HUDEP-2 (cell line): ENCODE data around the gene SCRN2.

Experiments used
- DNase-seq, 76 experiments: peaks; one replicate each; lab custom pipeline; 2025; ENCODE audit not compliant: unreplicated experiment in 76 of 76; lab: John Stamatoyannopoulos, UW

Gene SCRN2

DNA sequence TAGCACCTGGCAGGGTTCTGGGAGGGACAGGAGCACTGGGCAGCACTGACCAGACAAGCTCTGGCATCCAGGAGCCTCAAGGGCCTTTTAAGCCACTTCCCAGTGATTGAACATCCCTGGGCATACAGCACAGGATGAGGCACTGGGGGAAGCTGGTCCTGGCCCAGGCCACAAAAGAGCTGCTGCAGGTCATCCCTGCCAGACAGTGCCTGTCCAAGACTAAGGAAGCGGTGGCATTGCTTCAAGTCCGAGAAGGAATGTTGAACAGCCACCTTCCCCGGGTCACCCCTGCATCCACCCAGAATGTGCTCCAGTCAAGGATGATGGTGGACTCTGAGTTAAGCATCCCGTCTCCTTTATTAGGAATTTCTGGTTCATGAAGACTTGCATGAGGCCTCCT is 18.3 kb downstream of the SCRN2 start:
- no peak for DNase-seq

DNA sequence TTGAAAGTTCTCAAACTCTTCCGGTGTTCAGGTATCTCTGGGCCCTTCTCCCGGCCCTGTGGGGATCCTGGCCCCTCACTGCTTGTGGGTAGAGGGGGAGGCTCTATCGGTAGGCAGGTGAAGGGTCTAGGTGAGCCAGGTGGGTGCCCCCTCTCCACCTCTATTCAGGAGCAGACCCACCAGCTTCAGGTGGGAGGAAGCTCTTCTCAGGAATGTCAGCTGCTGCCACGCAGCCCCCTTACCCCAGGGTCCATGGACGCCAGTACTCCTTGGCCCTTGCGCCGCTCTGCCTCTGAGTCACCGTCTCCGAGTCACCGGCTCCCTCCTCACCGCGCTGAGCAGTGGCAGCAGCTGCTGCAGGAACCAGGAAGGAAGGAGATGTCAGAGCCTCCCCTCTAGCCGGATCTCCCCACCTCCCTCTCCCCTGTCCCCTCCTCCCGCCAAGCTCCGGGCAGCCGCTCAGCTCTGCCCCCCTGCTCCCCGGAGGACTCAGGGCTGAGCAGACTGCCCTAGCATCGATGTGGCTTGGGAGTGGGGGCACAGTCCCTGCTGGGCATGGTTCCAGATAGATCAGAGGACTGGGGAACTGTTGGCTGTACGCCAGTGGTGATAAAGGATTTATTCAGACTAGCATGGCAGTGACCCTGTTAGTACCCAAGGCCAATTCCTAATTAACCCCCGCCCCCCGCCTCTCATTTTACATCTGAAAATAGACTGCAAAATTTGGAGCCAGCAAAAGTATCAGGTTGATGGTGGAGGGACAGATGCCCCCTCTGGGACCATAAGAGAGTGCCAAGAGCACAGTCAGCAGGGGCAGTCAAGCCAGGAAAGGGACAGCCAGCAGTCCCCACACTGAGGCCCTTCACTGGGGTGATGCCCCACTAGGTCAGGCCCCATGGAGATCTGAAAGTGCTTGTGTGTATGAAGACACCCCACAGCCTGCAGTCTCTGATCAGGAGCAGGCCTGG is 19.4 kb downstream of the SCRN2 start, which contains the start of gene OSBPL7:
Gene OSBPL7 (minus strand): TSS at position 371 of the 968 bp plus-strand sequence. CDS start 1,516 bp downstream, outside the sequence.
- DNase-seq: peak in 68 of 76 experiments; percentile 15 to 81 (median 50)

DNA sequence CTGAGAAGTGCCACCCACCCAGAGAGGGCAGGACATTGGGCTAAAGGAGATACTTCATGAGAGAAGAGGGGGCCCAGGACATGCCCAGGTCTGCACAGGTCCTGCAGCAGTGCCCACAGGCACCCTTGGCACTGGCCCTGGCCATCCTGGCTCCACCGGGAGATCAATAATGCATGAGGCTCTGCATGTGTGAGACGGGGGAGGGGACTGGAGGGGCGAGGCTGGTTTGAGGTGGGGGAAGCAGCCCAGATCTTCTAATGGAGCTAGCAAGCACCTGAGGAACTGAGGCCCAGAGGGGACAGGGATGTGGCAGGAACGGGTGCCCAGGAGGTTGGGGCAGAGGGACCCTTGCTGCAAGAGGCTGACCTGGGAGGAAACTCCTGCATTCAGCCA is 20.0 kb downstream of the SCRN2 start:
- DNase-seq: no peak

DNA sequence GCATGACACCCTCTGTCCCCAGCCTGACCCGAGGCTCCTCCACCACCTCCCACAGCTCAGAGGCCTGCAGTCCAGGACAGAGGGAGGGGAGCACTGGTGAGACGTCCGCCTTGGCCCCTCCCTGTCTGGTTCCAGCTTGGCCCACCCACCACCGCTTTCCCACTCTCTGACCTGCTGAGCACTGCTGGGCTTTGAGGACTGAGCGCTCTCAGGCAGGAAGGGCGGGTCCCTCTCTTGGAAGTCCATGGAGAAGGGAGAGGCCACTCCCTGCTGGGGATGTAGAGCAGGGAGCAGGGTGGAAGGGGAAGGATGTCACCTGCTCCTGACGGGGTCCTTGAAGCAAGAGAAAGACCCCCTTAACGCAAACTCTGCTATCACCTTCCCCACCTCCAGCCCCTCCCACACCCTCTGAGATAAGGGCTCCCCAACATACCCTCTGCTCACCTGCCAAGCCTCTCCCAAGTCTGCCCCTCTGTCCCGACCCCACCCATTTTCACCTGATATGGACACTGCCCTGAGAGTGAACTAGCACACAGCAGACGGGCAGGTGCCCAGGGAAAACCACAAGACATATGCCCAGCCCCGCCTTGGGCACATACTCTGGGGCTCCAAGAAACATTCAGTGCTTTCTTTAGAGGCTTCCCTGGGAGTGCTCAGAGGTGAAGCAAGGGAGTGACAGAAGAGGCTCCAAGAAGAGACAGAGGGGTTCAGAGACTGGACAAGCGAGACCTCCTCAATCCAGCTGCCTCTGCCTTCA is 20.9 kb downstream of the SCRN2 start:
- DNase-seq: no peak

DNA sequence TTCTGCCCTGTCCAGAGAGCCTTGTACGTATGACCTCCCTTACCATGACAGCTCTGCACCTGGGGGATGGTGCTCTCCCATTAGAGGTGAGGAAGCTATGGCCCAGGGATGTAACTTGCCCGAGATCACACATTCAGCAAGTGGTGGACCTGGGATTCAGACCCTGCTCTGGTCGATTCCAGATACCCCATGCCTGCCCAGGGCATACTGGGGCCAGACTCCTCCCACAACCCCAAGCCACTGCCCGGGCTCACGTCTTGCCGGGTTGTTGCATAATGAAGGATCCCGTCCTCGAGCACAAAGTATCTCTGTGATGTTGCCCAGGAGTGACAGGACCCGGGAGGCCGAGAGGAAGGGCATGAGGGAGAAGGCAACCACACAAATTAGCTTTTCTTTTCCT is 21.6 kb downstream of the SCRN2 start:
- DNase-seq: no peak

DNA sequence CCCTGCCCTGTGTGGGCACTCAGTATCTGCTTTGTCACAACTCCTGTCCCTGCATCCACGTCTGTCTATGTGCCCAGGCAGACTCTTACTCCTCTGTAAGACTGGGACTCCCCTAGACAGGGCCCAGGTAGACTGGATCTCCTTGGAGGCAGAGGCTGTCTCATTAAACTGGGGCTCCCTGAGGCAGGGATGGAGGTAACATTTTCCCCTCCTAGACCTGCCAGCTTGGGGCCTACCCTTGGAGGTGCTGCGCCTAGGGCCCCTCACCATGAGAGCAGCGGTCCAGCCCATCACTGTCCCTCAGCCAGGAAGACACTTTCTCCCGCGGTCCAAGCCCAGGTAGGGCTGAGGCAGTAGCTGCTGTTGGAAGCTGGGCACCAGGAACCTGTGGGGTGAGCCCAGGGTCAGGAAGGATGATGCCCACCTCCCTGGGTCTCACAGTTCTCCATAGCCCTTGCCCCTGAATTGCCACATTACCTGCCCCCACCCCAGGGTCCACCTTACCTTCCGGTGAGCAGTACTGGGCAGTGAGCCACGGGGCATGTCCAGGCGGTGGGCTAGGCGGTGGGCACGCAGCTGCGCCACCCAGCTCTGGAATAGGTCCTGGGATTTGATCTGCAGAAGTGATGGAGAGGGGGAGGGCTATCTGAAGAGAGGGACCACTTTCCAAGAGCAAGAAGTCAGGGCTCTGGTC is 22.9 kb downstream of the SCRN2 start:
- no peak for DNase-seq

DNA sequence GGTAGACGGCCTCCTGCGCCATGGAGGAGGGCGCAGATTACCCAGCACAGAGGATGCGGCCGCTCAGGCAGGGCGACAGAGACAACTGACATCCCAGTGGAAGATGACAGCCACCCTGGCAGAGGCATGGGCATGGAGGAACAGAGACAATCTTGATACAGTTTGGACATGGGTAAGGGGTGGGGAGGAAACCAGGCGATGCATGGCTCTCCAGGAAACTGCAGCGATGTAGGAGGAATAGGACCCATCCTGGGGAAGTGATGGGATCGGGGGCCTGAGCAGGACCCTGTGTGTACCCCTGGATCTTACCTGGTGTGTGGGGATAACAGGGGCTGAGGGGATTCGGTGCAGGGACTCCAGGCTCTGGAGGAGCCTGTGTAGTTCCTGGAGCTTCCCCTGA is 24.1 kb downstream of the SCRN2 start:
- no peak for DNase-seq

DNA sequence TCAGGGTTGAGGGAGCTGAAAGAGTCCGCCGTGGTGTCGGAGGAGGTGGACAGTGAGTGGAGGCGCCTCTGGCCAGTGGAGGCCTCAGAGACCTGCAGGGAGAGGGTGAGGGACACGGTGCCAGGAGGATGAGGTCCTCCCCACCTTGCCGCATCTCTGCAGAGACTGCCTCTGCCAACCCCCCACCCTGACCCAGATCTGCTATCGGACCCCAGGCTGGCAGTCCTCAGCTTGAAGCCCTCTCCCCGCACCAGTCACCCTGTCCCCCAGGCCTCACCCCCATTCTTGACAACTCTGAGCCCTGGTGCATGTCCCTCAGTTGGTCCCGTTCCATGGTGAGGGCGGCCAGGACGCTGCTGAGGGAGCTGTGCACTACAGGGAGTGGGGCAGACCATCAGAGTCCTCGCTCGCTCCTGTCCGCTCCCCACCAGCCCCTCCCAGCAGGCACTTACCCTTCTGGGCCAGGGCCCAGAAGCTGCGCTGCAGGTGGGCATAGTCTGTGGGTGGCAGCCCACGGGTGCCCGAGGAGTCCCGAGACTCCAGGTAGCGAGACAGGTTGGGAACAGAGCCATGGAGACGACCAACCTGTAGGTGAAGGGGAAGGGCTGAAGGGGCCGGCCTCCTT is 24.9 kb downstream of the SCRN2 start:
- no peak for DNase-seq

DNA sequence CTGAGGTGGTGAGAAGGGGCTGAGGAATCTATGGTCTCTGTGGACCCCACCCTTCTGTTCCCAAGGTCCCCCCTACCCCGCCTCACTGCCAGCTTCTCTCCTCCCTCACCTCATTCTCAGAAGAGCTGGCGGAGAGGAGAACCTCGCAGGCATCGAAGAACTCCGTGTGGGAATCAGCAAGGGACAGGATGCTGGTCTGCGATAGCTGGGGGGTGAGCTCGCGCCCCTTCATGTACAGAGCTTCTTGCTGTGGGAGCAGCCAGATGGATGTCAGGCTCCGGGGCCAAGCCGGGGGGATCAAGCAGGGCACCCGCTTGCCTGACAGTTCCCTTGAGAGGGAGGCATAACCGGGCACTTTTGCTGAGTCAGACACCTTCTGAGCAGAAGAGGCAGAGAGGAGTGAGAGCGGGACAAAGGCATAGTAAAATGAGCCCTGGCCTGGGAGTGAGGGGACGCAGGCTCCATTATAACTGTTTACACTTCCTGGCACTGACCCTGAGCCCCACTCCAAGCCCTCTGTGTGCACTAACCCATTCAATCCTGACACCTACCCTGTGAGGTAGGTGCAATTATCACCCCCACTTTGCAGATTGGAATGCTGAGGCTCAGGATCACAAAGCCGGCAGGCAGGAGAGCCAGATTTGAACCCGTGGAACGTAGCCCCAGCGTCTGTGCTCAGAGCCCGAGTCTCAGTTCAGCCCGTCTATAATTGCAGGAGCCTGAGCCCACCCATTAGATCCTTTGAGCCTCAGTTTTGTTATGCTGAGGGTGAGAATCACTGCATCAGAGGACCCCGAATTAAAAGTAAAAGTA is 25.8 kb downstream of the SCRN2 start:
- DNase-seq: no peak

DNA sequence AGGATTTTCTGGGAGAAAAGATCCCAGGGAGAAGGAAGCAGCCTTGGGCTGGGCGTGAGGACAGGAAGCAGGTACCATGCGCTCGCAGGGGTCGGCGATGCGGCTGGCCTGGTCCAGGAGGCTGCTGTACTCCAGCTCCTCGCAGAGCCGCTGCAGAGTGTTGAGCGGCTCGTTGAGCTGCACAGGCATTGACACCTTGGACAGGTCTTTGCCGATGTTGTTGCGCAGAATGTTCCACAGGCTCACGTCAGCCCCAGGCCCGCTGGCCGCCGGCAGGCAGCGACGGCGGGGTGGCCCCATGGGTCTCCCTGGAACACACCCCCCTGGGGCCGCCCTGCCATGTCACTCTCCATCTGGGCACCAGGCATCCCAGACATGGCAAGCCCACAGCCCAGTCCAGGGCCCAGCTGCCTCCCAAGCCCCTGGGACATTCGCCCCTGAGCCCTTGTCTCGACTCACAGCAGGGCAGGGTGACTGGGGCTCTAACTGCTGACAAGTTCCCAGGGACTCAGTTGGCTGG is 27.5 kb downstream of the SCRN2 start:
- DNase-seq: no peak

DNA sequence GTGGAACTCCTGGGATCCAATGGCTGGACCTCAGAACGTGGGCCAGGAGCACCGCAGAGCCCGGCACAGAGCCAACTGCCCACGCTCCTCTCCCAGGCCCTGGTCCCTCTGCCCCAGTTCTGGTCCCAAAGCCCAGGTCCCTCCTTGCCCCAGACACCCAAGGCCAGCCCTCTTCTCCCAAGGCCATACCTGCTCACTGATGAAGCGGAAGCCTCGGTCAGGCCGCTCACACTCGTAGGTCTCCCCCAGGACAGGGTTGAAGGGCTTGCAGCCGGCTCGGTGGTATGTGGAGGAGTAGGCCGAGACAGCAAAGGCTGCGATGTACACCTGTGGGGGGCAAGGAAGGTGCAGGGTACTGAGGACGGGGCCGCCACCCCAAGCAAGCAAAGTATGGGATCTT is 28.0 kb downstream of the SCRN2 start:
- no peak for DNase-seq

DNA sequence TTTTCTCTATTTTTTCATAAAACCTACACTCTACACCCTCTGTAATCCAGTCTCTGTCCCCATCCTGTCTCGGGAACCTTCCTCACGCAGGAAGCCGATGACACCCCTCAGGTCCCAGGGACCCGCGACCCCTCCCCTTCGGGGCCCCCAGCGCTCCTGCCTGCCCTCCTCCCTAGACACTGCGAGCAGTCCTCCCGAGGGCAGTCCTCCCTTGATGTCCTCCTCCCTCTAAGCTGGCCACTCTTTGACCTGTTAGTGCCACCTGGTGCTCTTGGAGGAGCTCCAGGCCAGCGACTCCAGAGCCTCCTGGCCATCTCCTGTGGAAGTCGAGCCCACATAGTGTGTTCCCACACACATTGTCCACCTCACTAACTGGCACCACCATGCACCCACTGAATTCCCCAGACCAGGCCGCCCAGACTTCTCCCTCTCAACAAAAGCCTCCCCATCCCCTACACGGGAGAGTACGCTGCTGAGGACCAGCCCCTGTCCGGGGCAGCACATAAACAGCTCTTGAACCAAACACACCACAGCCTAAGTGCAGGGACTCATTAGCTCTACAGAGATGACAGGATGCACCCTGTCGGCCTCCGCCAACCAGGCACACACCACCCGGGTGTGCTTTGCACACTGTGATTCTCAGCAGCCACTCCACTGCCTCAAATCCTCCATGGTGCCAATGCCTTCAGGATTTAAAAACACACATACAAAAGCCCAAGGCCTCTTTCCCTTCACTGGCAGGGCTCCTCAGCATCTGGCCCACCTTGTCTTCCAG is 28.7 kb downstream of the SCRN2 start:
- DNase-seq: no peak

DNA sequence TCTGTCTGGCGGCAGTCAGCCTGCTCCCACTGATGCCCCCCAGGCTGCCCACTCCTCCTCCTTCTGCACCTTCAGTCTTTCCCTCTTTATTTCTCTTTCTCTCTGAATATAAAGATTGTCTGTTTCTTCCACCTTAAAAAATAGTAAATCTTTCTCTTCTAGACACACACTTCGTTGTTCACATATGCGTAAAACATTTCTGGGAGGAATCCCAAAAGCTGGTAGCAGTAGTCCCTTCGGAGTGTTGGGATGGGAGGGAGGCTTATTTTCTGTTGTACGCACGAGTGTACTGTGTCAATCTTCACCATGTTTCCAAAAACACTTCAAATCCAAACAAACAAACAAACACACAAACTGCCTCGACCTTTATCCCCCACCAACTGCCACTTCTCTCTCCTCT is 29.4 kb downstream of the SCRN2 start:
- DNase-seq: no peak

DNA sequence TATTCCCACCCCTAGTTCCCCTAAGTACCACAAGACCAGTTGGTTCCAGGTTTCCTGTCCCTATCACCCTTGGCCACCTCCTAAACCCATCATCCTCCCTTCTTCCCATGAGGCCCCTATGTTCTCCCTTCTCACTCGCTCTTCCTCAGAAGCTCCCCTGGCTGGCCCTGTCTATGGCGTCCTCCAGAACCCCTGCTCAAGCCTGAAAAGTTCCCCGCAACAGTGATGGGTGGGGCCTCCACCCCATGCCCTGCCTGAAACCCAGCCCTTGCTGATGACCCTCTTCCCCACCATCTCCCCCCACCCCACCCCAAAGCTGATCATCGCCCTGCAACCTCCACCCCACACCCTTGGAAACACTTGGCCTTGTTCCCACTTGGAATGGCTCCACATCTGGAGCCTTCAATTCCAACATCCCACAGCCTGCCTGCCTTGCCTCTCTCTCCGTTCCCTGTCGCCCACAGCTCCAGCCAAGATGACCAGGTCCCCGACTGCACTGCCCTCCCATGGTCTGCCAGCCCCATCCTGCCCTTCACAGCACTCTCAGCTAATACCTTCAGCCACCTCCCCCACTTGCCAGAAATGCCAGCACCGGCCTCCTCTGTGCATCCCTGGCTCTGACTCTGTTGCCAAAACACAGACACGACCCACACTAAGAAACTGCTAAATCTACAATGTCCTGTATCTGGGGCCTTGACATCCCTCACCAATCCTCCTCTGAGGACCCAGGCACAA is 30.0 kb downstream of the SCRN2 start:
- DNase-seq: no peak

DNA sequence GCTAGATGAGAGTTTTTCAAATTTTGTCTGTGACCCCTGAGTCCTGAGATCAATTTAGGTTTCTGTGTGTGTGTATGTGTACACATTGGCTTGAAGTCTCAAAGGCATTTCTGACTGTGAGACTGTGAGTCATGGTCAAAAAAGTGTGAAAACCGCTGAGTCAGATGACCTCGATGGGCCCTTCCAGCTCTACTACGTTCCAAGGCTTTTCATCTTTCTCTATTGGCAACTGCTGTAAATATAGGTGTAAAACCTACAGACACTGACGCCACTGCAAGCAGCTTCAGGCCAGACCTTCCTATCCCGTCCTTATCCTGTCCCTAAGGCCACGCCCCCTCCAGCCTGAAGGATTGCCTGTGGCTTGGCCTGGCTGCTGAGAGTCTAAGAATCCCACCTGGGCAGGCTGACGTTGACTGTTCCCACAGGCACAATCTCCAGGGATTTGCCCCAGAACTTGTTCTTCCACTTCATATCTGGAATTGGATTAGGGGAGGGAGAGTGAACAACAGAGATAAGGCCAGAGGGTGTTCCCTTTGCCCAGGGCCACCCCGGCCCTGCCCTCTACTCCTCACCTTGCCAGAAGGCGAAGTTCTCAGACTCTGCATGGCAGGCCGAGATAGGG is 30.8 kb downstream of the SCRN2 start:
- peak in 56 of 76 experiments; percentile 14 to 78 (median 46) for DNase-seq

DNA sequence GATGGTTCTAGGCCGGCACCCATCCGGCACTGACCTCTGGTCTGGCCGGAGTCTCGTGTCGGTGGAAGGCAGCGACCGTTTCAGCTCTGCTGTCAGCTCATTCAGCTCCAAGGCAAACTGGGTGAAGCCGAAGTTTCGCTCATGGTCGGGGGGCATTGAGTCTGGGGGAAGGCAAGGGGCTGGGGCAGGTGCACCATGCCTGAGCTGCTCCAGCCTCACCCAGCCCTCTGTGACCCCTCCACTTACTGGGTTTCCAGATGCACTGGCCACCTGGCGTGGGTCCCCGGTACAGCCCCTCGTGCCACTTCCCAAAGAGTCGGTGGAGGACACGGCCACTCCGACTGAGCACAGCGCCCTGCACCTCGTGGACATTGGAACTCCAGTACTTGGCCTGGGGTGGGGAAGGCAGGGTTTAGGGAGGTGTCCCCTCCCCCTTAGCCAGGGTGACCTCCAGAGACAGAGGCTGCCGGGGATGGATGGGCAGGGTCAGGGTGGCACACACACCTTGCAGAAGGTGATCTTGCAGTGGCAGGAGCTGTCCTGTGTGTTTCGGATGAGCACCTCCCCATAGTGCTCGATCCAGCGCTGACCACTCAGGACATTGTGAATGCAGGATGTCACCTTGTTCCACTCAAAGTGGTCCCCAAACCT is 32.1 kb downstream of the SCRN2 start:
- no peak for DNase-seq
